Skeletal muscle satellite cell (primary cell): ENCODE data around the gene USP2.

ENCODE experiments used
- H3K27me3 ChIP-seq: 2 replicates; pipeline ENCODE4 v1.7.0; 2013; ENCODE audit warnings: low read length; ENCODE audit not compliant: control insufficient read depth, insufficient read depth
- H3K36me3 ChIP-seq: 2 replicates; pipeline ENCODE4 v1.7.0; 2013; ENCODE audit warnings: mild to moderate bottlenecking, control low read depth, low read length; ENCODE audit not compliant: insufficient read depth
- H3K4me1 ChIP-seq: 2 replicates; pipeline ENCODE4 v1.7.0; 2013; ENCODE audit warnings: low read length; ENCODE audit not compliant: control insufficient read depth, insufficient read depth
- H3K4me2 ChIP-seq: 2 replicates; pipeline ENCODE4 v1.7.0; 2013; ENCODE audit warnings: mild to moderate bottlenecking, low read length
- H3K4me3 ChIP-seq: 2 replicates; pipeline ENCODE4 v1.7.0; 2013; ENCODE audit warnings: low read length
- H3K9ac ChIP-seq: 2 replicates; pipeline ENCODE4 v1.7.0; 2013; ENCODE audit warnings: mild to moderate bottlenecking, low read depth, low read length, moderate library complexity
- H3K9me3 ChIP-seq: replicated peaks from 2 replicates; pipeline ENCODE4 v1.7.0; 2013; ENCODE audit warnings: mild to moderate bottlenecking, control low read depth, low read length

USP2 gene

DNA sequence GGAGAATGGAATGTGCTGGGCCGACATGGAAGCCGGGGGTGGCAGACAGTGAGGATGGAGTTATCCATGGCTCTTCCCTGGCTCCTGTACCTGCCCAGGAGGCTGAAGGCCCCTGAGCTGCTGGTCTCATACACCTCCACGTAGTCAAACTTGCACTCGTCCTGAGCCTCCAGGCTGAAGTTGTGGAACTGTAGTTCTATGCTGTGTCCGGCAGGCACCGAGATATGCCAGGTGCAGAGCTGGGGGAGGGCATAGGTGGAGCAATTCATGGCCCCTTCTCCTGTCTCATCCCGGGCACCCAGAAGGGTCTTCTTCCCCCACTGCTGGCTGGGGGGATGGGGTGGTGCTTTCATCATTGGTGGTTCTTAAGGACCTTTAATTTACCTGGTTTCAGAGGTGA lies 37.8 kb downstream of the USP2 start:
- Histone ChIP-seq H3K9me3 (no peaks in the 10 kb centered on the region), H3K4me1 (peaks cover 20% of the 10 kb centered on the region), H3K4me3 (no peak overlapping the region), H3K27me3 (peaks cover 48% of the 10 kb centered on the region), H3K36me3 (no peaks in the 10 kb centered on the region), H3K9ac (no peak overlapping the region), H3K4me2 (no peak overlapping the region)

- H3K27me3 ChIP-seq: peaks cover 44% of the 10 kb centered on the region
- peaks cover 31% of the 10 kb centered on the region for H3K4me1 ChIP-seq
- H3K4me2 ChIP-seq: no peak overlapping the region
Measured at GRCh38 chr11:119342362-119343130, 38.9 kb downstream of the USP2 start.

DNA sequence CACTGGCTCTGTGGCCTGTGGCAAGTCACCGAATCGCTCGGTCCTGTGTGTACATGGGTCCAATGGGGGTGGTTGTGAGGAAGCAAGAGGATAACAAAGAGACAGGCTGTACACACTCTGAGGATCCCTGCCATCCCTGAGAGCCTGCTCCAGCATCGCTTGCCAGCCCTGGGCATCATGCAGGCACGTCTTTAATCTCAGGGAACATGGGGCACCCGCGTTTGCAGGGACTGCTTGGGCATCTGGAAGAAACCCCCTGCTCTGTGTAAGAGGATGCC lies 39.5 kb downstream of the USP2 start:
- Histone ChIP-seq H3K36me3 (no peaks in the 10 kb centered on the region), H3K9me3 (no peaks in the 10 kb centered on the region), H3K4me2 (no peak overlapping the region), H3K4me3 (no peak overlapping the region), H3K4me1 (peaks cover 37% of the 10 kb centered on the region), H3K9ac (no peak overlapping the region), H3K27me3 (peaks cover 38% of the 10 kb centered on the region)

More at GRCh38 chr11:119342362-119343130, 38.9 kb downstream of the USP2 start:
- Histone ChIP-seq H3K4me3 (no peak overlapping the region), H3K9me3 (no peaks in the 10 kb centered on the region), H3K36me3 (no peaks in the 10 kb centered on the region), H3K9ac (no peak overlapping the region)

DNA sequence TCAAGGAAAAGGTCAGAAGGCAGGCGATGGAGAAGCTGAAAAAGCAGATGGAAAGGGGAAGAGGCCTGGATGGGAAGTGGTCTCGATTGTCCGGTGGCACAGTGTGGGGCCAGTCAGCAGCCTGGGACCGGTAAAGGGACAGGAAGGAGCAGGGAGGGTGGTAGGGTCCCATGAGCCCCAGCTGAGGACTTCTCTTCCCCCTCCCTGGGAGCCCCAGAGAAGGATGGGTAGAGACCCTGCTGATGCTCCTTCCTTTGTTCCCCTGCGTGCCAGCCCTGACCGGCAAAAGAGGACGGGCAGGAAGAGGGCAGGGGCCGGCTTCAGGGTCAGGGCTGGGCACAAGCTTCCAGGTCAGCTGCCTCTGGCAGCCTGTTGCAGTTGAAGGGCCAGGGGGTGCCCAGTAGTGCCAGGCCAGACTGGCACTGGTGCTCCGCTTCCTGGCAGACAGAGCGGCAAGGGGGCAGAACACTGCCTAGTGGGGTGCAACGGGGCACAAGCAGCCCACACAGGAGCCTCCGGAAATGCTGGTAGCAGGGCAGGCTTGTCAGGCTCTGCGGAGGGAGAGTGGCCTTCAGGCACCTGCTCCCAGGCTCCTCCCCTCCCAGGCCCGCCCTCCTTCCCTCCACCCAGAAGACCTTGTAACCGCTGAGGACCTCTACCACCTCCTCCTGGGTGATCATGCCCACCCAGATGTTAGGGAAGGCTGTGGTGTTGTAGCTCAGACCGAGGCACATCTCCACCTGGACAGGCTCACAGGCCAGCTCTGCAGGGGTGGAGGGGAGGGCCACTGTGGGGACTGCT lies 40.1 kb downstream of the USP2 start:
- Histone ChIP-seq H3K4me3 (no peak overlapping the region), H3K4me1 (peaks cover 38% of the 10 kb centered on the region), H3K36me3 (no peaks in the 10 kb centered on the region), H3K27me3 (peaks cover 35% of the 10 kb centered on the region), H3K9ac (peak overlapping the region; percentile 28), H3K4me2 (peak overlapping the region; percentile 82), H3K9me3 (no peaks in the 10 kb centered on the region)

- Histone ChIP-seq H3K27me3 (peaks cover 33% of the 10 kb centered on the region), H3K9me3 (no peaks in the 10 kb centered on the region), H3K4me3 (peak within 1 kb of the TSS; percentile 70), H3K36me3 (no peaks in the 10 kb centered on the region), H3K9ac (peak within 1 kb of the TSS; percentile 78), H3K4me2 (peak within 1 kb of the TSS; percentile 82), H3K4me1 (peaks cover 47% of the 10 kb centered on the region)
Measured at GRCh38 chr11:119340335-119341221, 40.9 kb downstream of the USP2 start, which contains the start of gene C1QTNF5. TSS of gene C1QTNF5 (minus strand) at chr11:119340883. CDS start at chr11:119340397, 486 bp downstream.

GRCh38 chr11:119339589-119340334 lies 41.7 kb downstream of the USP2 start:
- H3K4me3 ChIP-seq: peak overlapping the region; percentile 70
- peak overlapping the region; percentile 82 for H3K4me2 ChIP-seq
- H3K9ac ChIP-seq: peak overlapping the region; percentile 78
- H3K9me3 ChIP-seq: no peaks in the 10 kb centered on the region
- H3K4me1 ChIP-seq: peaks cover 54% of the 10 kb centered on the region
- H3K36me3 ChIP-seq: no peaks in the 10 kb centered on the region
- peaks cover 33% of the 10 kb centered on the region for H3K27me3 ChIP-seq

DNA sequence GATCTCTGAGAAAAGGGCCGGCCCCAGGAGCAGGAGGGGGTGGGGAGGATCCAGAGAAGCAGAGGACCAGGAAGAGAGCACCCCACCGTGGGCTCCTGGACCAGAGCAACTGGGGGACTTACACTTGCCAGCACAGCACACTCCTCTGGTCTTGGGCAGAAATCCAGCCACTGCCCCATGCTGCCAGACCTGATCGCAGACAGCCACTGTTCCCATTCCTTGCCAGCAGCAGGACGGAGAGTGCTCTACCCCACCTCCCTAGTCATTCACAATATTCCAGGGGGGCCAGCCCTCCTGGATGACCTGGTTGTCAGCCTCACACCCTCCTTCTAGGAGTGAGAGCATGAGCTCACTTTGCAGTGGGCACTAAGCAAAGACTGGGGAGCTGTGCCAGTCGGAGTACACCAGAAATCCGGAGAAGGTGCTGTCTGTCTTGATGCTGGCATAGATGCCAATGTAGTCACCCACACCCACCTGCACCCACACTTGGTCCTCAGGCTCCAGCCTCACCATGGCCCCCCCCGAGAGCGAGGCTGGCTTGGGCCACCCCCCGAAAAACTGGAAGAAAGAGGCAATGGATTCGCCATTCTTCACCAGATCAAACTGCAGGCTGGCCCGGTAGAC lies 42.4 kb downstream of the USP2 start:
- no peaks in the 10 kb centered on the region for H3K9me3 ChIP-seq
- peaks cover 54% of the 10 kb centered on the region for H3K4me1 ChIP-seq
- peak overlapping the region; percentile 70 for H3K4me3 ChIP-seq
- H3K36me3 ChIP-seq: no peaks in the 10 kb centered on the region
- H3K27me3 ChIP-seq: peaks cover 27% of the 10 kb centered on the region
- peak overlapping the region; percentile 82 for H3K4me2 ChIP-seq
- H3K9ac ChIP-seq: no peak overlapping the region

- Histone ChIP-seq H3K9me3 (no peaks in the 10 kb centered on the region), H3K9ac (no peak overlapping the region), H3K27me3 (peaks cover 20% of the 10 kb centered on the region), H3K36me3 (no peaks in the 10 kb centered on the region), H3K4me3 (peak overlapping the region; percentile 36), H3K4me2 (peak overlapping the region; percentile 82), H3K4me1 (peaks cover 54% of the 10 kb centered on the region)
Measured at GRCh38 chr11:119338318-119338890, 43.1 kb downstream of the USP2 start.

DNA sequence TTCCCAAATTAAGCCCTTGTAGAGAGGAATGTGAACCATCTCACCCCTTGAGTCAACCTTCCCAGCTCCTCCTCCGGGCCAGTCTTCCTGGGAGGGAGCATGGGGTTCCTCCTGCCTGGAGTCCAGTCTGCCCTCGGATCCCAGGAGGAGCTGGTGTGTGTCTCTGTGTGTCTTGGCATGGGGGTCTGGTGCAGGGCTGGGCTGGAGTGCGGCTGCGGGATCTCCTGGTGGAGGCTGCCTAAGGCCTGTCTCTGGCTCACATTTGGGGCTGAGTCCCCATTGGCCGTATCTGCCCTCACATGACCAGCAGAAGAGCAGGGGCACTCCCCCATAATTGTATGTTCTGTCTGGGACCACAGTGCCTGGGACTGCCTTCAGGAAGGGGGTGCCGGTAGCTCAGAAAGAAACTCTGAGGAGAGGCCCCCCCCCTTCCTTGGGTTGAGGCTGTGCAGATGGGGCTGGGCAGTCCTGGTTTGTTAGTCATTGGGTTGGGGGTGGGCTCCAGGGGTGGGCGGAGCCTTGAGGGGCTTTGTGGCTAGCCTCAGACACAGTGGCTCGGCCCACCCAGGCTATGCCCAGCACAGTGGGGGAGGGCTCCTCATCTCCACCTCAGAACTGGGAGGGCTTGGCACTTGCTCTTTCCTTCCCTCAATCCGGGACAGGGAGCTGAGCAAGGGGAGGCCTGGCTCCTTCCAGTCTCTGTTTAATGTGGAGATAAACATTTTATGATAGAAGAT lies 43.7 kb downstream of the USP2 start:
- Histone ChIP-seq H3K4me3 (peak overlapping the region; percentile 37), H3K4me1 (peaks cover 54% of the 10 kb centered on the region)

More for the DNA sequence above, 43.7 kb downstream of the USP2 start:
- Histone ChIP-seq H3K9me3 (no peaks in the 10 kb centered on the region), H3K9ac (no peak overlapping the region), H3K27me3 (peaks cover 20% of the 10 kb centered on the region), H3K36me3 (no peaks in the 10 kb centered on the region), H3K4me2 (peak overlapping the region; percentile 82)
